Effector CD4-positive, alpha-beta T cell (primary cell): ENCODE data around the gene VARS1.

Experiments used
- DNase-seq: peaks from one replicate; pipeline ENCODE4 v3.0.0-alpha.2; 2020

The VARS1 gene

DNA sequence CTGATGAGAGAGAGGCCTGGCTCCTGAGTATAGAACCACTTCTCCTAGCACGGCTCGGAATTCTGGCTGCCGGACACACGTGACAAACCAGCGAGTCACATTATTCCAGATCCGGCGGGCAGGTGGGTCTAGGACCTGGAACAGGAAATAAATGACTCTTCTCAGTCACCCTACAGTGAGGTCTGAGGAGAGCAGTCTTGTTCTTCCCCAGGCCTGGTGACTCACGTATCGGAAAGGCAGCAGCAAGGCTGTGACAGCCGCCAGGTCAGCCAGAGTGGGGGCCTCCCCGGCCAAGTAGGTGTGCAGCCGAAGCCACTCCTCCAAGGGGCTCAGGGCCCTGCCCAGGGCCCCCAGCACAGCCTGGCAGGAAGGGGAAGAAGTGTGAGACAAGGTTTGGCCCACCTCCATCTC, 2.8 kb downstream of the VARS1 start:
- no peak for DNase-seq

DNA sequence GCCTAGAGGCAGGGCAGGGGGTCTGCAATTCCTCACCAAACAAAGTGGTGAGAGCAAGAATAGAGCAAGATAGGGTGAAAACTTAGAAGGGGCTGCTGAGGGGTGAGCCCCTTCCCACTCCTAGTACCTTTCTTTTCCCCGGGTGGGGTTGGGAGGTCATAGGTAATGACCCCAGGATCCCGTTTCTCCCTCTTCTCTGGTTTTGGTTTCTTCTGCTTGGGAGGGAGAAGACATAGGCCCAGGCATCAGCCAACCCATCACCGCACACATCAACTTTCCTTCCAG, 3.5 kb downstream of the VARS1 start:
- DNase-seq: no peak

DNA sequence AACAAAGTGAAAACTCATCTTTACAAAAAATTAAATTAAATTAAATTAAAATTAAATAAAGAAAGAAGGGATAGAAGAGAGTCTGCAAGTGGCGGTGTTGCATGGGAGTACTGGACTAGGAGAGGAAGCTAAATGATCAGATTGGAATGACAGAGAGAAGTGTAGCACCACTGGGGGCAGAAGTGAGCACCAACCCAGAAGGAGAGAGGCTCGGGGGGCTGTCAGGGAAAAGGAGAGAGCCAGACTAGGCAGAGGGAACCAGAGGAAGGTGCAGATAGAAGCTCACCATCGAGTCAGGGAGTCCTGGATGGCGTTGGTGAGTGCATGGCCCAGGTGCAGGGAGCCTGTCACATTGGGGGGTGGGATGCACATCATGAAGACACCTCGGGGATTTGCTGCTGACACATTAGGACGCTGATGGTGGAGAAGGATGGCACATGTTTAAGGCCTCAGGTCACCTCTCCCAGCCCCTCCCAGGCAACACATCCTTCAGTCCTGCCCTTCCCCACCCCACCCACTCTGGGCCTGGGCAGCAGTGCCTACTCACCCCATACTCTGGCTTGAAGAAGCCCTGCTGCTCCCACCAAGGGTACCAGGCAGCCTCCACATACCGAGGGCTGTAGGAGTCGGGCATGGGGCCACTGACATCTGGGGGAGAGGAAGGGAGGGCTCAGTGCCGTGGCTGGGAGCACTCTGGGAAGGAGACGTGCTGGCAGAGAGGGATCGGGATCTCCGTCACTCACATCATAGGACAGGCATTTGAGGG, 4.0 kb downstream of the VARS1 start:
- DNase-seq: no peak

DNA sequence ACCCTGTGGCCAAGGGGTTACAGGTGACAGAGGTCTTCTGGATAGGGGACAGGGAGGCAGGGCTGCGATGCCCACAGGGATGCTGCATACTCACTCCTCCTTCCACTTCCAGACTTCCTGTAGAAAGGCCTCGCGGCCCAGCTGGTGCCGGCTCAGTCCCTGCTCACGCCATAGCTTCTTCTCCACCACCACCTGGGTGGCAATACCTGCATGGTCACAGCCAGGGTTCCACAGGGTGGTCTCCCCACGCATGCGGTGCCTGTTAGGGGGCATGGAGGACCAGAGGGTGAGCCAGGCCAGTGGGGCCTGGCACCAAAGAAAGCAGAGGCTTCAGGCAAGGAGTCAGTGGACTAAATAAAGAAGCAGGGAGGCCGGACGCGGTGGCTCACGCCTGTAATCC, 10.1 kb downstream of the VARS1 start:
- no peak for DNase-seq

DNA sequence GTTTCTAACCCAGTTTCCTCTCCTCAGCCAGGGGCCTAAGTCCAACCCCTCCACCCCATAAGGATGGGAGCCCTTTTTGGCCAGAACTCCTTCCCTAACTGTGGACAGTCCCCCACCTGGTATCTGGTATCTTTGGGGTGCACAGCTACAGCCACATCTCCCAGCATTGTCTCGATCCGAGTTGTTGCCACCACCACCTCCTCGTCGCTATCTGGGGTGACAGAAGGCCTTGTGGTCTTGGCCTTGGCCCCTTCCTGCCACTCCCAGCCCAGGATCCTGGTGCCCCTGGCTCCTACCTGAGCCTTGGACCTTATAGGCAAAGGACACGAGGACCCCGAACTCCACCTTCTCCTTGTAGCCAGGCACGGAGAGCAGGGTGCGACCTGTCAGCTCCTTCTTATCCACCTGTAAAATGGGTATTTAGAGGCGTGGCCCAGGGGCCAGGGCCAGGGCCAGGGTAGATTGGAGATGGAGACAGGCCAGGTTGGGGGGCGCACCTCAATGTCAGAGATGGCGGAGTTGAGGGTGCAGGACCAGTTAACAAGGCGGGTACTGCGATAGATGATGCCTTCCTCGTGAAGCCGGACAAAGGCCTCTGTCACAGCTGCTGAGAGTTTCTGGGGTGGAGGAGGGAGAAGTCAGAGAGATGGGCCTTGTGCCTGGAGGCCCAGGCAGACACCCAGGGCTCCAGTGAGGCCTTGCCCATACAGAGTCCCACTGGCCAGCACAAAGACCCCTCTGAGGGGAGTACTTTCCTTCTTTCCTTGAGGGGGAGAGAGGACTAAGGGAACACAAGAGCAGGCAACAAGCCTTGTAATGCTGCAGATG, 11.2 kb downstream of the VARS1 start:
- no peak for DNase-seq

DNA sequence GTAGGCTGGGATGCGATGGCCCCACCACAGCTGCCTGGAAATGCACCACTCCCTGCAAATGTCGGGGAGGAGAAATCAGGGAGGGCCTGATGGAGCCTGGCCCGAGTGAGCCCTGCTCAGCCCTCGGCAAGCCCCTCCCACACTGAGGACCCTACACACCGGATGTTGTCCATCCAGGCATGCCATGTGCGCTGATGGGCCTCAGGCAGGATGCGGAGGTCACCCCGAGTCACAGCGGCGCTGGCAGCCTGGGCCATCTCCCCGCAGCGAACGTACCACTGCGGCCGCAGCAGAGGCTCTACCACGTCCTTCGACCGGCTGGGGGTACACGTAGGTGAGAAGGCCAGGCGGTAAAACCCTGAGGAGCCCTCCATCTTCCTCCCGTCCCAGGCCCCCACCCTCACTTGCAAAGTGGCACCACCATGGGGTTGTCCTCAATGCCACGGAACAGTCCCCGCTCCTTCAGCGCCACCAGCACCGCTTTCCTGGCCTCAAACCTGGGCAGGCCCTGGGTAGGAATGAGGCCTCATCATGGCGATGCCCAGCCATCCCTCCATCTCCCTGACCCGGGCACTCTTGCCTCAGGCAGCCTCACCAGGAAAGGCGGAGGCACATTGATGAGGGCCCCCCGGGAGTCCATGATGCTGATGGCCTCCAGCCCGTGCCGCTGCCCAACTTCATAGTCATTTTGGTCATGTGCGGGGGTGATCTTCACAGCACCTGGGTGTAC, 13.3 kb downstream of the VARS1 start:
- DNase-seq: no peak

DNA sequence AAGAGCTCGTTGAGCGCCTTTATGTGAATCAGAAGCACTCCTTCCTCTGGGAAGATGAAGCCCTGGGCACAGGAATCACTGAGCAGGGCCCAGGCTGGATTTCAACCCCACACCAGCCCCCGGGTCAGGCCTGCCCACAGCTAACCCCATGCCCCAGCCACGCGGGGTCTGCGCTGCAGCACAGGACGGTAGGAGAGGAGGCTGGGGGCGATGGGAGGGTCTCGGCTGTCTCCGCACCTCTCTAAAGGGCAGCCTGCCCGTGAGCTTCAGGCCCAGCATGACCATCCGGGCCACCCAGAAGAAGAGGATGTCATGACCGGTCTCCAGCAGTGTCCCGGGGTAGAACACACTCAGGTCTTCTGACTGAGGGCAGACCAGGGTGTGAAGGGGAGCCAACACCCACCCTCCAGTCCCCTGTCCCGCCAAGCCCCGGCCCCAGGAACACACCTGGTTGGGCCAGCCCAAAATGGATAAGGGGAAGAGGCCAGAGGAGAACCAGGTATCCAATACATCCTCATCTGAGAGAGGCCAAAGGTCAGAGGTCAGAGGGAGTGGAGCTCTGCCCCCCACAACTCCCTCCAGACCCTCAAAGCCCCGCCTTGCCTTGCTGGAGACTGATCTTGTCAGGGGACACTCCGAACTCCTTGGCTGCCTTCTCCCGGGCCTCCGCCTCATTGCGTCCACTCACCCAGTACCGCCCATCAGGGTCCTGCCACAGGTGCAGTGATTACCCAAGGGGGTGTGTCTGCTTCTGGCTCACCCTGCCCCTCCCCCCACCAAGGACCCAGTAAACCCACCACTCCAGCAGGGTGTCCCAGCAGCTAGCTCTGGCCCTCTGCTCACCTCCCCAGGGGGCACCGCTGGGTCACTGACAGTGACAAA, 14.1 kb downstream of the VARS1 start:
- DNase-seq: no peak

DNA sequence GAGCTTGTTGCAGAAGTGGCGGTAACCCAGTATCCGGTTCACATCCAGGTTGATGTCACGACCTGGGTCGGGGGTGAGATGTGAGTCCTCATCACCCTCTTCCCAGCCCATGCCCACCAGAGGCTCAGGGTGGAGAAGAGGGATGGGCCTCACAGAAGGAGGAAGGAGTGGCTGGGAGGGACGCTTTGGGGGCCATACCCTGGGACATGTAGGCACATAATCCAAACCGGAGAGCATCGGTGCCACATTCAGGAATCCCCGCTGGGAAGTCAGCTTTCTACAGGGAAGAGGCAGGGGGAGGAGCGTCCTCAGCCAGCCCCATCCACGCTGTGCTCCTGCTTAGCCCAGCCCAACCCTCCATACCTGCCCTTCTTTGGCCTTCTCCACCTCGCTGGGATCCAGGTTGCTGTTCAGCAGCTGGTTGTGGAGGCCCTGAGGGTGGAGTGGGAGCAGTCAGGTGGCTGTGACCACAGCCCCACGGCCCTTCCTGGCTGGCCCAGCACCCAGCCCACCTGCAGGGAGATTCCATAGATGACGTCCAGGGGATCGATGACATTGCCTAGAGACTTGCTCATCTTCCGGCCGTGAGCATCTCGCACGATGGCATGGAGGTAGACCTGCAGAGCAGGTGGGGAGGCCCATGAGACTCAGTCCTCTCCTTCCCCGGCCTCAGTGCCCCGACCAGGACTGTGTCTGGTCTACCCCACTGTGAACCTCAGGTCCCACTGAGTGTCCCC, 14.9 kb downstream of the VARS1 start:
- DNase-seq: no peak

DNA sequence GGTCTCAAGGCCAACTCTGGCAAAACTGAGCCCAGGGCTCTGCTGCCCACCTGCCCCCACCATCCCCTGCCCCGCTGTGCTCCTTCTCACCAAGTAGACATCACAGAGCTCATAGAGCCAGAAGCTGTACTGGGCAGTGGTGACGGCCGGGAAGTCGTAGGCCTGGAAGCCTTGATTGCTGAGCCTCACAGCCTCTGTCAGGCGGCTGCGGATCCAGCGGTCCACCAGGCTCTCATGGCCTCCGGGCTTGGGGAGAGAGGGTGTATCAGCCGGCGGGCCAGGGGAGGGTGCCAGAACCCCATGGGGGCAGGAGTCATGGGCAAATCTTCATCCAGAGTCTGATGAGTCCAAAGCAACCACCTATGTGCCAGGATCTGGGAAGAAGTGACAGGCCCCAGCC, 15.6 kb downstream of the VARS1 start:
- DNase-seq: no peak

DNA sequence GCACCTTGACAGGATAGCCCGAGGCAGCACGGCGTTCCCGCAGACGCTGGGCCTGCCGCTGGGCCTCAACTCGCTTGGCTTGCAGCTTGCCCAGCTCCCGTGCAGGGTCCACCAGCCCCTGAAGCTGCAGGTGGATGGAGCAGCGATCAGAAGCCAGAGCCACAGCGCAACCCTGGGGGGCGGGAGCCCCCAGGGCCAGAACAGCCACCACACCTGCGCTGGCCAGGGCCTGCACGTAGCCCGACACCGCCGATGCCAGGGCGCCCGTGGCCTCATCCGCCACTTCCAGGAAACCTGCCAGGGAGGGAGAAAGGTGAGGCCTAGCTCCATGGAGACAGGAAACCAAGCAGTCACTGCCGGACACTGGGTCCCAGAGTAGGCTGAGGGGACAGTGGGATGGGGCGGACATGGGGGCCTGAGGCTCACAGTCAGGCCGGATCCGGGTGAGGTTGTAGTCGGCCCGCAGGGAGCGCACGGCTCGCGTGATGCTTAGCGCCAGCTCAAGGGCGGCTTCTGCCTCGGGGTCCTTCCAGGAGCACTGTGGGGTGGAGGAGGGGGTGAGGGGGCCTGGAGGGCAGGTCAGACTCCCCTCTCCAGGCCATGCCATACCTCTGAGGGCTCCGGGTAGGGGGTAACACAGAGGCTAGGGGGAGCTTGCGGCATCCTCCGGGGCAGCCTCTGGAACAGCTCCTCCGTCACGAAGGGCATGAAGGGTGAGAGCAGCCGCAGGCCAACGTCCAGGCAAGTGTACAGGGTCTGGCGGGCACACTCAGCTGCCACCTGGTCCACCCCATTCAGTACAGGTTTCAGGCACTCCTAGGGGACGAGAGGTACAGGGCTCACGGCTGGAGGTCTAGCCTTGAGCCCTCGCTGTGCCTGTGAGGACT, 16.3 kb downstream of the VARS1 start:
- DNase-seq: no peak

DNA sequence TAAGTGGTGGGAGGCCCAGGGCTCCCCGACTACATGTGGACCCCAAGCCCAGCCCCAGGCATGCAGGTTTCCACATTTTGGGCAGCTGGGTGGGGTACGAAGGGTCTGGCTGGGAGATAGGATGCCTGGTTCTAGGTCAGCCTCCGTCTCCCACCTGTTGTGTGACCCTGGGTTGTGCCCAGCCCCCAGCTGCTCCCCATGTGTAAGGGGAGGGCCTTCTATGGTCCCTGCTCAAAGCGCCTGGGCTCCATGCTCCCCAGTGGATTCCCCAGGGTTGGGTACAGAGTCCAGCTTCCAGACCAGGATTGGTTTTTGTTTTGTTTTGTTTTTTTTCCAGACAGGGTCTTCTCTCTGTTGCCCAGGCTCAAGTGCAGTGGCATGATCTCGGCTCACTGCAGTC, 17.4 kb downstream of the VARS1 start:
- no peak for DNase-seq

DNA sequence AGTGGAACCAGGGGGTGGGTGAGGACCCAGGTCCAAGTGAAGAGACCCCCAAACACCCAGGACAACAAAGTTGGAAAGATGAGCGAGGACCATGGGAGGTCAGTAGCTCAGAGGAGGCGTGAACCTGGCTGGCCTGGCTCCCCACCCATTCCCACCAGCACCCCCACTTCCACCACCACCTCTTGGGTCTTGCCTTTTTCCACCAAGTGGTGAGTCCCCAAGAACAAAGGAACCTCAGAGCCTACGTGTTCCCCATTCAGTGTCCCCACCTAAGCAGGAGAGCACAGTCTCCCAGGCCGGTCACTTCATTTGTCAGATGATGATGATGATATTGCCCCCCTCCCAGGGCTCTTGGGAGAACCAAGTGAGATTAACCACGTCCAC, 17.9 kb downstream of the VARS1 start:
- no peak for DNase-seq

DNA sequence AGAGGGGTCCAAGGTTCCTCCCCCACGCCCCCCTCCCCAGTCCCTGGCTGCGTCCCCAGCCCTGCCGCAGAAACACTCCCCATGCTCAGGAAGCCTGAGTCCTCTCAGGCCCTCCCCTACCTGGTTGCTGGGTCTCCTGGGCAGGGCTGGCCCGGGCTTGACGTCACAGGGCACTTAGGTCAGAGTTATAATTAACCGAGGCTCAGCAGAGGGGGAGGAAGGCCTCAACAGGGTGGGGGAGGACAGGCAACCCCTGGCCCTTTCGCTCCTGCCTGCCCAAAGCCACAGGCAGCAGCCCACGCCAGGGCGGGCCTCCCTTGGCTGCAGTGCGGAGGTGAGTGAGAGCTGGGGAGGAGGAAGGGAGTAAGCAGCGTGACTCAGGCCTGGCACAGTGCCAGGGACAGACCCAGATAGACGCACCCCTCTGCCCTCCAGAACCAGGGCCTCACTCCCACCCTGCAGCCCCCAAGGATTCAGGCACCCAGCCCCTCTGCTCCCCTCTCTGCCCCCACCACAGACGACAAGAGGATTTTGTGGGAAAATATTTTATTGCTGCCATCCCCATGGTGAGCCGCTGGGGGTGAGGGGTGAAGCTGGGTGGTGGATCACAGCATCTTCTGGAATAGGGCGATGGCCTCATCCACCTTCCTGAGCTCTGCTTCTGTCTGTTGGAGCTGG, 18.4 kb downstream of the VARS1 start, which contains the start of gene VWA7:
Gene VWA7, minus strand, starts transcription at position 340 of the 678 bp plus-strand sequence. CDS start 549 bp downstream, outside the sequence.
- DNase-seq: peak; percentile 46

DNA sequence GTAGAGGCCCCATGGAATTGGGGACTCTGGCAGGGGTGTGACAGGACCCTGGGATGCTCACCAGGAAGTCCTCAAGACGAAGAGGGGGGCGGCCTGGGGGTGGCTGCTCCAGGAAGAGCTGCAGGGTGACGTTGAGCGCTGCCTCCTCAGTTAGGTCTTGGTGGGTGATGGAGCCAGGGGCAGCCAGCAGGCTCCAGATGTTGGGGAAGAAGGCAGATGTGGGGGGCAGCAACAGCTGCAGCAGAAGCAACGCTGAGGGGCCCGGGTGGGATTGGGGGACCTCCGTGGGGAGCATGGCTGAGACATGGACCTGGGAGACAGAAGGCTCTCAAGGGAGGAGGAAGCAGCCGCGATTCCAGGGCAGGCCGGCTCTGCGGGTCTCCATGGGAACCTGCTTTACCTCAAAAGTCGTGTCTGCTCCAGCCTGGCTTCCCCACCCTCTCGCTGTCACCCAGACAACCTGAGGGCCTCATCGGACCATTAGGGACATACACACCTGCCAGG, 19.0 kb downstream of the VARS1 start:
- DNase-seq: no peak

DNA sequence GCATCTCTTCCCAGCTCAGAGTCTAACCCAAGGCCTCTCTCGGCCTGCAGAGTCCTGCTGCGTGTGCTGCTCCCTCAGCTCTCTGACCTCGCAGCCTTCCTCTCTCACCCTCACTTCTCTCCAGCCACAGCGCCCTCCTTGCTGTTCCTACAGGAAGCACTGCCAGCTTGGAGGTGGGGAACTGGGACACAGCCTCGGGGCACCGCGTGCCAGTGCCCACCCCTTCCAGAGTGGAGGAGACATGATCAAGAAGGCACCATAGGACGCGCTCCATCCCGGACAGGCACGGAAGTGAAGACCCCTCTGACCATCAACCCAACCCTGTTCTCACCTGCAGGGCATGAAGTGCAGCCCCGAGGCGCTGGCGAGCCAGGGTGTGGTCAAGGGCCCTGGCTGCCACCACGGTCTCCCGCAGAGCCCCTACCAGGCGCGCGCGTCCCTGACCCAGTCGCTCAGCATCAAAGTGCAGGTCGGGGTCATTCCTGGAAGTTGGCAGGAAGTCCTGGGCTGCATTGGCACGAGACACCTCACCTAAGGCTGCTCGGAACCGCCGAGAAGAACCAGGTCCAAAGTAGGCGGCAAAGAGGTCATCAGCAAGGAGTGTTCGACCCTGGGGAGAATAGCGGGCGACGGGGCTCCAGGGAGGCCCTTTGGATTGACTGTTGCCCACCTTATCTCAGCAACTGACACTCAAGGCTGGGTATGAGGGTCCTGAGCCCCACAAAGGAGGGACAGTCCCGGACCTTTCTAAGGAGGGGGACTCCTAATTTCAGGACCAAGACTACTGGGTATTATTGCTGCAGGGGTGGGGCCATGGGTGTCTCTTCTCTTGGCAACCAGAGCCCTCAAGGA, 19.7 kb downstream of the VARS1 start:
- no peak for DNase-seq

DNA sequence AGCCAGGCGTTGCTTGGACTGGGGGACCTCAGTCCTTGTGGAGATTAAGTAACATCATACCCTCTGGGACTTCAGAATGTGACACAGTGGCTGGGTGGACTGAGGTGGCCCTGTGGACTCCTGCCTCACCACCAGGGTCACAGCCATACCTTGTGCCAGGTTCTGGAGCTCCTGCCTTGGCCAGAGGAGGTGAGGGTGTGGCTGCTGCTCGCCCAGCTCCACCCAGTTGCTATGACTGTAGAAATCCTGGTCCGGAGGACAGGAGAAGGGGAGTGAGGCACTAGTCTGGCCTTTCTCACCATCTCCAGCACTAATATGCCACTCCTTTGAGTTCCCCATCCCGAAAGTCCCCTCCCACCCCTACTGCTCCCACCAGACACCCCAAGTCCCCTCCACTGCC, 20.4 kb downstream of the VARS1 start:
- no peak for DNase-seq

DNA sequence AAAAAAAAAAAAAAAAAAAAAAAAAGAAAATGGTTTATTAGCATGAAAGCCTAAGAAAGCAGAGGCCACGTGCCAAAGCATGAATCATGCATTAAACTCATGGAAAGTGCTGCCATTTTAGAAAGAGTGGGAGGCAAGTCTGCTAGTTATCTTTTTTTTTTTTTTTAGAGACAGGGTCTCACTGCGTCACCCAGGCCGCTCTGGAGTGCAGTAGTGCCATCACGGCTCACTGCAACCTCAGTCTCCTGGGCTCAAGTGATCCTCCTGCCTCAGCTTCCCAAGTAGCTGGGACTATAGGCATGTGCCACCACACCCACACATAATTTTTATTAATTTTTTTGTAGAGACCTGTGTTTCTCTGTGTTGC, 23.6 kb downstream of the VARS1 start:
- no peak for DNase-seq

DNA sequence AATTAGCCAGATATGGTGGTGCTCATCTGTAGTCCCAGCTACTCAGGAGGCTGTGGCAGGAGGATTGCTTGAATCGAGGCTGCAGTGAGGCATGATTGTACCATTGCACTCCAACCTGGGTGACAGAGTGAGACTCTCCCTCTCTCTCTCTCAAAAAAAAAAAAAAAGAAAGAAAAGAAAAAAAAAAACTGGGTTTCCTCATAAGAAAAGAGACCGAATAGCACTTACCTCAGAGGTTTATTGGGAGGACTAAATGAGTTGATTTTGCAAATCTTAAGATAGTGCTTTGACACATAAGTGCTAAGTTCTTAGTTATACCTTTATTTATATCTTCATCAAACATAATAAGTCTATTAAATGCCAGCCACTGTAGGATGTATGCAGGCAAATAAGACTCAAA, 24.7 kb downstream of the VARS1 start:
- DNase-seq: no peak

DNA sequence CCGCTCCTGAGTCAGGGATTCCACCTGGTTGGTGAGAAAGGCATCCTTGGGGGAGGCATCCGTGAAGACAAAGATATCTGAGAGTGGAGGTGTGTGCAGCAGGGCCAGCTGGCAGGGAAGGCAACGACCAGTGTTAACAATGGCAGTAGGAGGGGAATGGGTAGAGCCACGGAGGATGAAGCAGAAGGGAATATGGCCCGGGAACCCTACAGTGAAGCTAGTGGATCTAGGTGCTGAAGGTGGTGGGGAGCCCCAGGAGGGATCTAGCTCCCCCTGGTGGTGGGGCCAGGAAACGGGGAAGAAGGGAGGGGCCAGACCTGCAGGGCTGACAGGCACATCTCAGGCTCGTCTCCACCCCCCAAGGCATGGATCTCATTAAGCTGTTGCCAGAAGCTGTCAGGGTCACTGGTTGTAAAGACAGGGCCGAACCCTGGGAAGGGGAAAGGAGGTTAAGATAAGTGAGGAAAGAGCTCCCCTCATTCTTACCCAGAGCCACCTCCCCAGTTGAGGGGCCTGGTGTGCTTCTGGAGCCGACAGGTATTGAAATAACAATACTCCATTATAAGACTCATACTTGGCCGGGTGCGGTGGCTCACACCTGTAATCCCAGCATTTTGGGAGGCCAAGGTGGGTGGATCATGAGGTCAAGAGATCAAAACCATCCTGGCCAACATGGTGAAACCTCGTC, 25.7 kb downstream of the VARS1 start:
- DNase-seq: peak; percentile 73
